Mucosa of descending colon (tissue), 3 donors: Measurements from ENCODE around the gene CDK5RAP2. TPM values are rescaled to one million over a fixed set of nuclear protein-coding genes. Genes with fewer than 3 reads are reported as not detected.

Experiments
- ATAC-seq: fragments of 200-7000 bp; cut with Tn5 transposase; one replicate; pipeline ENCODE4 v1.9.1; 2020; ENCODE audit warnings: mild to moderate bottlenecking, moderate library complexity
- DNase-seq, 3 donors: peaks; one replicate each; pipeline ENCODE4 v3.0.0-alpha.2; 2020
- H3K36me3 ChIP-seq: fragments of 200-600 bp; one replicate; pipeline ENCODE4 v1.8.0; 2021; ENCODE audit warnings: low read depth, mild to moderate bottlenecking
- H3K4me1 ChIP-seq: fragments of 200-600 bp; one replicate; pipeline ENCODE4 v1.8.0; 2021; ENCODE audit warnings: low read depth, mild to moderate bottlenecking
- H3K4me3 ChIP-seq: fragments of 200-600 bp; one replicate; pipeline ENCODE4 v1.8.0; 2021; ENCODE audit warnings: mild to moderate bottlenecking
- H3K9me3 ChIP-seq: fragments of 200-600 bp; one replicate; pipeline ENCODE4 v1.8.0; 2021; ENCODE audit warnings: mild to moderate bottlenecking
- intact Hi-C, 2 donors: fragments of 100-400 bp; cut with DNase I in 1 of 2; cut with micrococcal nuclease in 1 of 2; formaldehyde crosslinking; loops; one replicate each; pipeline versions ENCODE4 v1.11.0 to v1.11.1; 2022; cut with DNase I, micrococcal nuclease
- total RNA-seq, 3 donors: library from RNA; stranded (reverse); fragmentation: NEBNext Ultra II Directional in 2 of 3; extraction: Animal tissue kit (Norgen Biotek cat#: 25700) in 2 of 3; gene quantifications; one replicate each; pipeline versions ENCODE4 v1.2.1 to v1.2.4, GENCODE V29; 2021 to 2023
- TF ChIP-seq, protein P1 (sequence below): fragments of 200-600 bp; IDR thresholded peaks from one replicate; pipeline ENCODE4 v1.8.0; 2022; ENCODE audit warnings: antibody characterized with exemption, mild to moderate bottlenecking
- donor health status: DM: no; HTN: no; CAD: no; lungs with moderate emphysema.
- donor health status: DM: no; HTN: no; CAD: no.
- donor health status: DM: no; HTN: yes; CAD: no.

CDK5RAP2 gene
- total RNA-seq, 3 donors from 2014 or later: 27.0 to 62.4 (median 35.1) TPM

- no peak for ATAC-seq
- no peaks in the 10 kb centered on the region for H3K36me3 ChIP-seq
These were observed 167.5 kb downstream of the CDK5RAP2 start for GRCh38 chr9:120412425-120412951.

GRCh38 chr9:120411862-120412424 is 168.0 kb downstream of the CDK5RAP2 start:
- TF ChIP-seq, protein P1, sequence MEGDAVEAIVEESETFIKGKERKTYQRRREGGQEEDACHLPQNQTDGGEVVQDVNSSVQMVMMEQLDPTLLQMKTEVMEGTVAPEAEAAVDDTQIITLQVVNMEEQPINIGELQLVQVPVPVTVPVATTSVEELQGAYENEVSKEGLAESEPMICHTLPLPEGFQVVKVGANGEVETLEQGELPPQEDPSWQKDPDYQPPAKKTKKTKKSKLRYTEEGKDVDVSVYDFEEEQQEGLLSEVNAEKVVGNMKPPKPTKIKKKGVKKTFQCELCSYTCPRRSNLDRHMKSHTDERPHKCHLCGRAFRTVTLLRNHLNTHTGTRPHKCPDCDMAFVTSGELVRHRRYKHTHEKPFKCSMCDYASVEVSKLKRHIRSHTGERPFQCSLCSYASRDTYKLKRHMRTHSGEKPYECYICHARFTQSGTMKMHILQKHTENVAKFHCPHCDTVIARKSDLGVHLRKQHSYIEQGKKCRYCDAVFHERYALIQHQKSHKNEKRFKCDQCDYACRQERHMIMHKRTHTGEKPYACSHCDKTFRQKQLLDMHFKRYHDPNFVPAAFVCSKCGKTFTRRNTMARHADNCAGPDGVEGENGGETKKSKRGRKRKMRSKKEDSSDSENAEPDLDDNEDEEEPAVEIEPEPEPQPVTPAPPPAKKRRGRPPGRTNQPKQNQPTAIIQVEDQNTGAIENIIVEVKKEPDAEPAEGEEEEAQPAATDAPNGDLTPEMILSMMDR: no peak
- DNase-seq (no peak), ATAC-seq (no peak)
- intact Hi-C loops: no loop called here
- Histone ChIP-seq H3K9me3 (no peaks in the 10 kb centered on the region), H3K4me1 (no peaks in the 10 kb centered on the region), H3K4me3 (no peak overlapping the region), H3K36me3 (no peaks in the 10 kb centered on the region)

More at GRCh38 chr9:120412425-120412951, 167.5 kb downstream of the CDK5RAP2 start:
- no peaks in the 10 kb centered on the region for H3K4me1 ChIP-seq
- intact Hi-C loops: no loop called here
- H3K4me3 ChIP-seq: no peak overlapping the region
- DNase-seq: no peak
- H3K9me3 ChIP-seq: no peaks in the 10 kb centered on the region
- TF ChIP-seq, protein P1: no peak

DNA sequence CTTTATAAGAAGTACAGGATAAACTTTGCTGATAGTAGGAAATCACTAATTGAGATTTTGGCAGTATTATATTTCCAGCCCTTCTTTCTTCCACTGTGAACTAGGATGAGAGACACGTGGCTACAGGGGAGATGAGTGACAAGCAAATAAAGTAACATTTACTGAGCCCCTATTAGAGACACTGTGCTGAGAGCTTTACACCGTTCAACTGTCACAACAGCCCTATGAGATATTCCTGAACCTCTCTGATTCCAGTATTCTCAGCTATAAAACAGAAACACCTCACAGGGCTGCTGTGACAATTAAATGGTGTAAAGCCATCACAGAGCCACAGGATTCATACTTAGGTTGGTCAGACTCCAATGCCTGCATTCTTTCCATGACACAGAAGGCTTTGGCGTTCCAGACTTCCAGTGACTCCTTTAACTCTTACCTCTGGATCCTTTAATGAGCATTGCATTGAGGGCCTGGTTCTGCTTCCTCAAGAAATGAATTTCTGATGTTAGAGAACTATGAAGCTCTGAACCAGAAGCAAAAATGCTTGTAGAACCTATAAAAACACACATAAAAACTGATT is 169.0 kb downstream of the CDK5RAP2 start:
- intact Hi-C loops: no loop called here
- Histone ChIP-seq H3K9me3 (no peaks in the 10 kb centered on the region), H3K4me1 (no peaks in the 10 kb centered on the region), H3K4me3 (no peak overlapping the region), H3K36me3 (no peaks in the 10 kb centered on the region)
- no peak for DNase-seq
- no peak for ATAC-seq
- TF ChIP-seq, protein P1: no peak

- Histone ChIP-seq H3K9me3 (no peaks in the 10 kb centered on the region), H3K4me3 (no peak overlapping the region), H3K36me3 (no peaks in the 10 kb centered on the region), H3K4me1 (no peaks in the 10 kb centered on the region)
- DNase-seq (no peak), ATAC-seq (no peak)
- TF ChIP-seq, protein P1: no peak
- intact Hi-C loops: no loop called here
These were observed 171.2 kb downstream of the CDK5RAP2 start for GRCh38 chr9:120408680-120409258.

GRCh38 chr9:120405860-120406259 is 174.1 kb downstream of the CDK5RAP2 start:
- H3K4me1 ChIP-seq: no peaks in the 10 kb centered on the region
- TF ChIP-seq, protein P1: no peak
- ATAC-seq: no peak
- H3K9me3 ChIP-seq: no peaks in the 10 kb centered on the region
- DNase-seq: no peak
- H3K36me3 ChIP-seq: peaks cover 5% of the 10 kb centered on the region
- intact Hi-C loops: no loop called here
- H3K4me3 ChIP-seq: no peak overlapping the region
